Natural killer cell (primary cell): ENCODE results near the gene SLC9A7. TPM values are rescaled to one million over a fixed set of nuclear protein-coding genes. Genes with fewer than 3 reads are reported as not detected.

ENCODE experiments used
- ATAC-seq, 3 donors: fragments of 150-1000 bp in 2 of 3; fragments of 200-7000 bp in 1 of 3; cut with Tn5 transposase; 1 replicate in 1 of 3; 2 replicates in 2 of 3; pipeline ENCODE4 v1.10.0; 2021; ENCODE audit warnings: mild to moderate bottlenecking in 2 of 3, moderate library complexity in 2 of 3
- DNase-seq, 2 donors: peaks; one replicate each; pipeline versions ENCODE4 v3.0.0 to v3.0.0-alpha.2; 2013 to 2021; ENCODE audit warnings: mixed read lengths in 1 of 2
- H3K27ac ChIP-seq: one replicate; pipeline ENCODE4 v1.5.1; 2013; ENCODE audit warnings: mild to moderate bottlenecking, low read length
- H3K27me3 ChIP-seq: one replicate; pipeline ENCODE4 v1.6.1; 2013; ENCODE audit warnings: low read length; ENCODE audit not compliant: control insufficient read depth, insufficient read depth
- H3K36me3 ChIP-seq: one replicate; pipeline ENCODE4 v1.6.1; 2013; ENCODE audit warnings: low read length; ENCODE audit not compliant: control insufficient read depth, insufficient read depth
- H3K4me1 ChIP-seq: one replicate; pipeline ENCODE4 v1.6.1; 2013; ENCODE audit warnings: low read length; ENCODE audit not compliant: control insufficient read depth, insufficient read depth
- H3K4me3 ChIP-seq: one replicate; pipeline ENCODE4 v1.5.1; 2013; ENCODE audit warnings: low read length
- H3K9me3 ChIP-seq: one replicate; pipeline ENCODE4 v1.6.1; 2013; ENCODE audit warnings: low read length; ENCODE audit not compliant: control insufficient read depth, insufficient read depth
- H3K27ac Mint-ChIP-seq, 2 donors: one replicate each; pipeline ENCODE4 v1.8.0; 2022; ENCODE audit warnings: mild to moderate bottlenecking in 2 of 2, mixed read lengths in 2 of 2, moderate library complexity in 1 of 2
- H3K27me3 Mint-ChIP-seq, 2 donors: one replicate each; pipeline ENCODE4 v1.8.0; 2022; ENCODE audit warnings: low read depth in 2 of 2, mixed read lengths in 2 of 2
- H3K36me3 Mint-ChIP-seq: one replicate; pipeline ENCODE4 v1.8.0; 2022; ENCODE audit warnings: mixed read lengths
- H3K4me1 Mint-ChIP-seq, 2 donors: one replicate each; pipeline ENCODE4 v1.8.0; 2022; ENCODE audit warnings: mixed read lengths in 2 of 2
- H3K4me3 Mint-ChIP-seq: one replicate; pipeline ENCODE4 v1.8.0; 2022; ENCODE audit warnings: mild to moderate bottlenecking, moderate library complexity, mixed read lengths
- H3K9me3 Mint-ChIP-seq, 2 donors: one replicate each; pipeline ENCODE4 v1.8.0; 2022; ENCODE audit warnings: mixed read lengths in 2 of 2
- CTCF ChIP-seq: fragments of 200-600 bp; IDR thresholded peaks from one replicate; pipeline ENCODE4 v1.8.0; 2022; ENCODE audit warnings: antibody characterized with exemption
- WGBS: methylation state at CpG from one replicate; pipeline ENCODE4 v1.1.7; 2013; ENCODE audit warnings: missing lambda C conversion rate; ENCODE audit not compliant: insufficient coverage; 5-methylcytosine and 5-hydroxymethylcytosine counted together
- intact Hi-C: fragments of 100-400 bp; cut with micrococcal nuclease; formaldehyde crosslinking; loops from one replicate; pipeline ENCODE4 v1.14.2; 2022
- total RNA-seq, 4 donors: library from RNA; stranded (reverse); fragments of 120-200 nt in 1 of 4; gene quantifications; one replicate each; pipeline versions ENCODE4 v1.2.3 to v1.2.4, GENCODE V29; 2013 to 2022

The SLC9A7 gene
- total RNA-seq, 3 donors from 2014 or later (not counting 1 experiment from before 2014, with no cell fraction given), result 0.39 to 1.1 (median 0.75) TPM

- Histone ChIP-seq H3K27ac (no peak overlapping the region), H3K4me3 (no peak overlapping the region), H3K9me3 (no peaks in the 10 kb centered on the region), H3K36me3 (no peaks in the 10 kb centered on the region), H3K27me3 (no peaks in the 10 kb centered on the region), H3K4me1 (peaks cover 6% of the 10 kb centered on the region)
- ATAC-seq (no peak), DNase-seq (no peak)
- Mint-ChIP-seq H3K27ac (no peak overlapping the region), H3K36me3 (no peaks in the 10 kb centered on the region), H3K27me3 (peaks cover 4 to 30% of the 10 kb centered on the region in 2 donors), H3K9me3 (no peaks in the 10 kb centered on the region), H3K4me3 (no peak overlapping the region), H3K4me1 (peaks cover 0 to 7% of the 10 kb centered on the region in 2 donors)
- WGBS, result 50% methylated on average over 1 of the region's 1 CpG
- no peak for TF ChIP-seq CTCF
- intact Hi-C loops, result no loop called here
These were observed 48.5 kb downstream of the SLC9A7 start for GRCh38 chrX:46710425-46710824.

GRCh38 chrX:46707274-46707965, 51.5 kb downstream of the SLC9A7 start:
- no peak for TF ChIP-seq CTCF
- WGBS, result 95% methylated on average over 8 of the region's 9 CpGs

GRCh38 chrX:46704767-46705386, 54.0 kb downstream of the SLC9A7 start:
- Histone ChIP-seq H3K4me1 (peaks cover 5% of the 10 kb centered on the region), H3K27ac (no peak overlapping the region), H3K9me3 (no peaks in the 10 kb centered on the region), H3K36me3 (no peaks in the 10 kb centered on the region), H3K4me3 (no peak overlapping the region), H3K27me3 (no peaks in the 10 kb centered on the region)
- Mint-ChIP-seq H3K27ac (peak overlapping the region in 1 of 2 donors; percentile 35), H3K9me3 (no peaks in the 10 kb centered on the region), H3K27me3 (peaks cover 0 to 26% of the 10 kb centered on the region in 2 donors), H3K4me1 (peaks cover 6 to 8% of the 10 kb centered on the region in 2 donors), H3K4me3 (no peak overlapping the region), H3K36me3 (no peaks in the 10 kb centered on the region)
- no peak for TF ChIP-seq CTCF
- ATAC-seq (peak; percentile 52 to 68 (median 67)), DNase-seq (peak in 1 of 2 donors; percentile 1)
- WGBS, result 36% methylated on average over 3 of the region's 3 CpGs
- intact Hi-C loops, result no loop called here

More at GRCh38 chrX:46707274-46707965, 51.5 kb downstream of the SLC9A7 start:
- intact Hi-C loops, result no loop called here
- DNase-seq (no peak), ATAC-seq (no peak)
- Histone ChIP-seq H3K27me3 (no peaks in the 10 kb centered on the region), H3K36me3 (no peaks in the 10 kb centered on the region), H3K4me3 (no peak overlapping the region), H3K4me1 (peaks cover 11% of the 10 kb centered on the region), H3K27ac (no peak overlapping the region), H3K9me3 (no peaks in the 10 kb centered on the region)
- Mint-ChIP-seq H3K4me3 (no peak overlapping the region), H3K4me1 (peaks cover 6 to 15% of the 10 kb centered on the region in 2 donors), H3K9me3 (no peaks in the 10 kb centered on the region), H3K27ac (no peak overlapping the region), H3K36me3 (no peaks in the 10 kb centered on the region), H3K27me3 (peaks cover 0 to 30% of the 10 kb centered on the region in 2 donors)
